ENCODE results near the gene DGKH. TPM values are rescaled to one million over a fixed set of nuclear protein-coding genes. Genes with fewer than 3 reads are reported as not detected.

Gene DGKH
- total RNA-seq, 1 experiment from 2014 or later, result 9.2 TPM

DNA sequence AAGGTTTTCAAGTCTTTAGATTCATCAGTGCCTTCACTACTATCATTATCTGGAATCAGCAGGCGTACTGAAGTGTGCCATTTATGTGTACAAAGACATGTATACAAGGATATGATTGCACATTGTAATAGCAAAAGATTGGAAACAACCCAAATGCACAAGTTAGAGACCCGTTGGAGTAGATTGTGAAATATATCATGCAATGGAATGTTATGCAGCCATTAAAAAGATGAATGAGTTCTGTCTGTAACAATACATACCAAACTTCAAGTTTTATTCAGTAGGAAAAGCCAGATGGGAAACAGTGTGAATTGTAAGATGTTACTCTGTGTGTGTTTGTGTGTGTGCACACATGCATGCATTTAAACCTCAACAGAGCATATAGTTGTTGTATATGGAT, 97.9 kb downstream of the DGKH start:
- TF ChIP-seq TCF7L2 (IDR thresholded peaks at IDR 0.05; ENCODE audit: borderline replicate concordance, extremely low read depth, insufficient read depth, insufficient read length) (no peak), CEBPB (IDR thresholded peaks at IDR 0.05; ENCODE audit: low read depth) (no peak), POLR2AphosphoS5 (IDR thresholded peaks at IDR 0.05; ENCODE audit: low read depth, low read length) (no peak), JUND (IDR thresholded peaks at IDR 0.05) (no peak), RAD21 (IDR thresholded peaks at IDR 0.05; ENCODE audit: low read depth) (no peak), ELF1 (IDR thresholded peaks at IDR 0.05; ENCODE audit: borderline replicate concordance, low read depth) (no peak), FOSL1 (IDR thresholded peaks at IDR 0.05; ENCODE audit: low read depth) (no peak), SRF (IDR thresholded peaks at IDR 0.05; ENCODE audit: low read depth) (no peak), EZH2phosphoT487 (IDR thresholded peaks at IDR 0.05; ENCODE audit: borderline replicate concordance) (no peak), SP1 (IDR thresholded peaks at IDR 0.05; ENCODE audit: low read depth) (no peak)
- TF ChIP-seq, protein P1, sequence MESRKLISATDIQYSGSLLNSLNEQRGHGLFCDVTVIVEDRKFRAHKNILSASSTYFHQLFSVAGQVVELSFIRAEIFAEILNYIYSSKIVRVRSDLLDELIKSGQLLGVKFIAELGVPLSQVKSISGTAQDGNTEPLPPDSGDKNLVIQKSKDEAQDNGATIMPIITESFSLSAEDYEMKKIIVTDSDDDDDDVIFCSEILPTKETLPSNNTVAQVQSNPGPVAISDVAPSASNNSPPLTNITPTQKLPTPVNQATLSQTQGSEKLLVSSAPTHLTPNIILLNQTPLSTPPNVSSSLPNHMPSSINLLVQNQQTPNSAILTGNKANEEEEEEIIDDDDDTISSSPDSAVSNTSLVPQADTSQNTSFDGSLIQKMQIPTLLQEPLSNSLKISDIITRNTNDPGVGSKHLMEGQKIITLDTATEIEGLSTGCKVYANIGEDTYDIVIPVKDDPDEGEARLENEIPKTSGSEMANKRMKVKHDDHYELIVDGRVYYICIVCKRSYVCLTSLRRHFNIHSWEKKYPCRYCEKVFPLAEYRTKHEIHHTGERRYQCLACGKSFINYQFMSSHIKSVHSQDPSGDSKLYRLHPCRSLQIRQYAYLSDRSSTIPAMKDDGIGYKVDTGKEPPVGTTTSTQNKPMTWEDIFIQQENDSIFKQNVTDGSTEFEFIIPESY (IDR thresholded peaks at IDR 0.05; ENCODE audit: extremely low read depth, insufficient replicate concordance, low read length), result no peak
- TF ChIP-seq, protein P2, sequence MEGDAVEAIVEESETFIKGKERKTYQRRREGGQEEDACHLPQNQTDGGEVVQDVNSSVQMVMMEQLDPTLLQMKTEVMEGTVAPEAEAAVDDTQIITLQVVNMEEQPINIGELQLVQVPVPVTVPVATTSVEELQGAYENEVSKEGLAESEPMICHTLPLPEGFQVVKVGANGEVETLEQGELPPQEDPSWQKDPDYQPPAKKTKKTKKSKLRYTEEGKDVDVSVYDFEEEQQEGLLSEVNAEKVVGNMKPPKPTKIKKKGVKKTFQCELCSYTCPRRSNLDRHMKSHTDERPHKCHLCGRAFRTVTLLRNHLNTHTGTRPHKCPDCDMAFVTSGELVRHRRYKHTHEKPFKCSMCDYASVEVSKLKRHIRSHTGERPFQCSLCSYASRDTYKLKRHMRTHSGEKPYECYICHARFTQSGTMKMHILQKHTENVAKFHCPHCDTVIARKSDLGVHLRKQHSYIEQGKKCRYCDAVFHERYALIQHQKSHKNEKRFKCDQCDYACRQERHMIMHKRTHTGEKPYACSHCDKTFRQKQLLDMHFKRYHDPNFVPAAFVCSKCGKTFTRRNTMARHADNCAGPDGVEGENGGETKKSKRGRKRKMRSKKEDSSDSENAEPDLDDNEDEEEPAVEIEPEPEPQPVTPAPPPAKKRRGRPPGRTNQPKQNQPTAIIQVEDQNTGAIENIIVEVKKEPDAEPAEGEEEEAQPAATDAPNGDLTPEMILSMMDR (IDR thresholded peaks at IDR 0.05 in 2 of 3, conservative IDR thresholded peaks at IDR 0.05 in 1 of 3; ENCODE audit: borderline replicate concordance in 1 of 3, insufficient read depth in 1 of 3, low read depth in 2 of 3, low read length in 2 of 3), result no peak
- DNase-seq (ENCODE audit: low read depth, low spot score), result no peak
- BruUV-seq (replicated peaks), result no TSS peak
- H3K9me2 ChIP-seq (ENCODE audit: insufficient read depth), result no peaks in the 10 kb centered on the region
- no peaks in the 10 kb centered on the region for H3K9me3 ChIP-seq (ENCODE audit: control insufficient read depth in 1 of 2, insufficient read depth in 1 of 2, low read depth in 1 of 2, low read length in 2 of 2)
- H3K36me3 ChIP-seq (ENCODE audit: control insufficient read depth in 1 of 2, insufficient read depth in 2 of 2, low read length in 2 of 2), result no peaks in the 10 kb centered on the region
- H3K27ac ChIP-seq (ENCODE audit: low read depth, low read length), result no peak overlapping the region
- ChIA-PET CTCF (no interaction called here), RAD21 (ENCODE audit: low non-redundant PET in 1 of 2, low total read pairs in 2 of 2, uncharacterized antibody in 2 of 2, unreplicated experiment in 2 of 2) (no interaction called here), POLR2A (no interaction called here)
- no peak overlapping the region for H3K4me3 ChIP-seq (replicated peaks in 1 of 2; ENCODE audit: low read depth in 1 of 2, low read length in 2 of 2)
- H3K4me2 ChIP-seq (ENCODE audit: low read length), result no peak overlapping the region
- H3K27me3 ChIP-seq (ENCODE audit: insufficient read depth, low read length), result no peaks in the 10 kb centered on the region
- H3K4me1 ChIP-seq (ENCODE audit: control insufficient read depth in 1 of 2, insufficient read depth in 2 of 2, low read length in 2 of 2), result no peaks in the 10 kb centered on the region
- H4K20me1 ChIP-seq (ENCODE audit: insufficient read depth), result no peaks in the 10 kb centered on the region
- H3K9ac ChIP-seq (ENCODE audit: low read length), result no peak overlapping the region
- intact Hi-C loops (cut with micrococcal nuclease), result no loop called here
- ATAC-seq, result no peak
- H2AFZ ChIP-seq (ENCODE audit: low read depth, low read length, poor library complexity, severe bottlenecking), result no peak overlapping the region
- no peaks in the 10 kb centered on the region for H3K79me2 ChIP-seq (ENCODE audit: insufficient read depth, low read length)

Measured in HCT116 (cell line).